ENCODE measurements around the gene SSBP3.

DNA sequence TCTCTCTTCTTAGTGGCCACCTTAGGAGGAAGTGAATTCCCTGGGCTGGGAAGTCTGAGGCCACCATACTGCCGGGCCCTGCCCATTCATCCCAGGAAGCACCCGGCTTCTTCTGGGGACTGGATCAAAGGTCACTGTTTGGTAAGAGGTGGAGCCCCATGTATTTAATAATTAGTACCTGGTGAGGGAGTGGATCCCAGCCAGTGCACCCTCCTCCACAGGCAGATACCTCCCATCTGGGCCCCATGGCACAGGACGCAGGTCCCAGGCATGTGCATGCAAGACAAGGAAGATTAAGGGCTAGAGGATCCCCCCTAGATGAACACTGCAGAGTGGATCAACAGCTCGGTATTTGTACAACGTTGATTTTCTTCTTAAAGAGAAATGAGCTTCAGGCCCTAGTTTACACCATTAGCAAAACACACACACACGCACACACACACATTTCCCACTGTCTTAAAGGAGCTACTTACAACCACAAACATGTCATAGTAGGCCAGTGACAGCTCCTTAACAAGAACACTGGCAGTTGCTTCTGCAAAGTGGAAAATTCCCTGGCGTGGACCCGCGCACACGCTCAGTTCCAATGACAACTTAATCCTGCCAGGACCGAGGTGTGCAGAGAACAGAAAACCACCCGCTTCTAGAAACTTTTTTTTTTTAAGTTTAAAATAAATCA lies 115.5 kb downstream of the SSBP3 start:
- TF ChIP-seq, protein P1, sequence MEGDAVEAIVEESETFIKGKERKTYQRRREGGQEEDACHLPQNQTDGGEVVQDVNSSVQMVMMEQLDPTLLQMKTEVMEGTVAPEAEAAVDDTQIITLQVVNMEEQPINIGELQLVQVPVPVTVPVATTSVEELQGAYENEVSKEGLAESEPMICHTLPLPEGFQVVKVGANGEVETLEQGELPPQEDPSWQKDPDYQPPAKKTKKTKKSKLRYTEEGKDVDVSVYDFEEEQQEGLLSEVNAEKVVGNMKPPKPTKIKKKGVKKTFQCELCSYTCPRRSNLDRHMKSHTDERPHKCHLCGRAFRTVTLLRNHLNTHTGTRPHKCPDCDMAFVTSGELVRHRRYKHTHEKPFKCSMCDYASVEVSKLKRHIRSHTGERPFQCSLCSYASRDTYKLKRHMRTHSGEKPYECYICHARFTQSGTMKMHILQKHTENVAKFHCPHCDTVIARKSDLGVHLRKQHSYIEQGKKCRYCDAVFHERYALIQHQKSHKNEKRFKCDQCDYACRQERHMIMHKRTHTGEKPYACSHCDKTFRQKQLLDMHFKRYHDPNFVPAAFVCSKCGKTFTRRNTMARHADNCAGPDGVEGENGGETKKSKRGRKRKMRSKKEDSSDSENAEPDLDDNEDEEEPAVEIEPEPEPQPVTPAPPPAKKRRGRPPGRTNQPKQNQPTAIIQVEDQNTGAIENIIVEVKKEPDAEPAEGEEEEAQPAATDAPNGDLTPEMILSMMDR (IDR thresholded peaks at IDR 0.05), result no peak
- TF ChIP-seq POLR2A (IDR thresholded peaks at IDR 0.05), result no peak
